ENCODE results near the gene JADE3. TPM values are rescaled to one million over a fixed set of nuclear protein-coding genes. Genes with fewer than 3 reads are reported as not detected.
A peak's percentile ranks its signal among the peaks of the same experiment; 100 is the strongest.

The JADE3 gene
- total RNA-seq, 1 experiment from 2014 or later = 20.2 TPM

DNA sequence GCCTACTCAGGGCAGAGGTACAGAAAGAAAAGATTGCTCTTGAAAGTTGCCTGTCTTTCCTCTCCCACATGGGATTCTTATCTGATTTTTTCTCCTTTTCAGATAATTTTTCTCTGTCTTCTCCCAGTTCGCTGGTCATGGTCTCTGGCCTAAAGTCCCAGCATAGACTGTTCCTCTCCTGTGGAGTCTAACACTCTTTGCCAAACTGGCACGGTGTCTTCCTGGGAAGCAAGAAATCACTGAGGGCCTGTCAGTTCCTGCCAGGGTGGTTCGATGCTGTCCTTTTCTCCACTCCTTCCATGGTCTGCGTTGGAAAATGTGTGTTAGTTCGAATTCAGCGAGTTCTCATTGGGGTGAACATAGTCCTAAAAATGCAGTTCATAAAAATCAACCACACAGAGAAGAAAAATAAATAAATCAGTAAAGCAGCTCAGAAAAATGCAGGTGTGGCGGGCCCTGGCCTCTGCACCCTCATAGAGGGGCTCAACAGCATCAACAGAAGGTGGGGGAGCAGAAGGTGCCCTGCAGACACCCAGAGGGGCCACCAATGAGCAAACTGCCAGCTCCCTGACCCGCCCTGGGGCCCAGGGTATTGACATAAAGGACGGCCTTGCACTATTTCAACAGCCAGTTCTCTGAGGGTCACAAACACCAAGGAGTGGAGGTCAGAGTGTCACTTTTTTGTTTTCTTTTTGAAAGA lies 168.1 kb downstream of the JADE3 start:
- no peak for DNase-seq
- Mint-ChIP-seq H3K4me3 (no peak overlapping the region), H3K4me1 (no peaks in the 10 kb centered on the region), H3K27me3 (ENCODE audit: low read depth) (no peaks in the 10 kb centered on the region; the same call in 1 of the 2 replicates), H3K9me3 (peaks cover 51 to 58% of the 10 kb centered on the region in 2 experiments), H3K27ac (0 out of 7 replicates have a peak overlapping the region, but pooled peaks of 1 of the 3 experiments have one; percentile 11), H3K36me3 (ENCODE audit: insufficient read depth in 1 of 3, low read depth in 3 of 3) (peaks cover 0 to 6% (median 0%) of the 10 kb centered on the region in 3 experiments; a peak in 1 of 7 replicates)
- H2AK5ac ChIP-seq (ENCODE audit: insufficient read length, low read length) = no peak overlapping the region
- no peak overlapping the region for H2BK12ac ChIP-seq (ENCODE audit: insufficient read length, low read depth, low read length)
- H2BK15ac ChIP-seq (ENCODE audit: low read depth, low read length) = no peak overlapping the region
- no peak overlapping the region for H2BK20ac ChIP-seq (ENCODE audit: low read depth, low read length, poor library complexity, severe bottlenecking)
- H3K9ac ChIP-seq (ENCODE audit: extremely low read depth, insufficient read length, low read length) = no peak overlapping the region
- H3K4ac ChIP-seq (ENCODE audit: low read depth, low read length) = no peak overlapping the region
- peaks cover 18% of the 10 kb centered on the region for H3K9me3 ChIP-seq (ENCODE audit: control insufficient read depth, low read depth, low read length)
- no peak overlapping the region for H4K8ac ChIP-seq (replicated peaks; ENCODE audit: insufficient read length, low read depth, low read length)
- H4K20me1 ChIP-seq (ENCODE audit: control insufficient read depth, insufficient read depth, insufficient read length) = no peaks in the 10 kb centered on the region
- no peak overlapping the region for H3K4me2 ChIP-seq (ENCODE audit: insufficient read depth, insufficient read length, low read length)
- H3T11ph ChIP-seq (ENCODE audit: low read length) = no peak overlapping the region
- no peaks in the 10 kb centered on the region for H3K27me3 ChIP-seq (ENCODE audit: insufficient read depth, low read length)
- H2BK120ac ChIP-seq (ENCODE audit: low read depth, low read length, poor library complexity, severe bottlenecking) = no peak overlapping the region
- no peak overlapping the region for H3K23ac ChIP-seq (ENCODE audit: insufficient read length, low read depth, low read length)
- no peak overlapping the region for H3K56ac ChIP-seq (ENCODE audit: insufficient read length, low read depth, low read length)
- H2AFZ ChIP-seq (ENCODE audit: low read length) = no peak overlapping the region
- TF ChIP-seq, protein P1, sequence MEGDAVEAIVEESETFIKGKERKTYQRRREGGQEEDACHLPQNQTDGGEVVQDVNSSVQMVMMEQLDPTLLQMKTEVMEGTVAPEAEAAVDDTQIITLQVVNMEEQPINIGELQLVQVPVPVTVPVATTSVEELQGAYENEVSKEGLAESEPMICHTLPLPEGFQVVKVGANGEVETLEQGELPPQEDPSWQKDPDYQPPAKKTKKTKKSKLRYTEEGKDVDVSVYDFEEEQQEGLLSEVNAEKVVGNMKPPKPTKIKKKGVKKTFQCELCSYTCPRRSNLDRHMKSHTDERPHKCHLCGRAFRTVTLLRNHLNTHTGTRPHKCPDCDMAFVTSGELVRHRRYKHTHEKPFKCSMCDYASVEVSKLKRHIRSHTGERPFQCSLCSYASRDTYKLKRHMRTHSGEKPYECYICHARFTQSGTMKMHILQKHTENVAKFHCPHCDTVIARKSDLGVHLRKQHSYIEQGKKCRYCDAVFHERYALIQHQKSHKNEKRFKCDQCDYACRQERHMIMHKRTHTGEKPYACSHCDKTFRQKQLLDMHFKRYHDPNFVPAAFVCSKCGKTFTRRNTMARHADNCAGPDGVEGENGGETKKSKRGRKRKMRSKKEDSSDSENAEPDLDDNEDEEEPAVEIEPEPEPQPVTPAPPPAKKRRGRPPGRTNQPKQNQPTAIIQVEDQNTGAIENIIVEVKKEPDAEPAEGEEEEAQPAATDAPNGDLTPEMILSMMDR (conservative IDR thresholded peaks at IDR 0.05) = no peak
- no CpG with 5 or more reads among the region's 9 CpGs for WGBS (ENCODE audit: extremely low coverage, insufficient read length, low lambda C conversion rate)
- H4K91ac ChIP-seq (ENCODE audit: insufficient read length, low read depth, low read length) = no peak overlapping the region
- no peaks in the 10 kb centered on the region for H3K4me1 ChIP-seq (ENCODE audit: insufficient read depth, low read length)
- H3K27ac ChIP-seq (ENCODE audit: insufficient read length, low read depth, low read length) = no peak overlapping the region
- no peak overlapping the region for H3K18ac ChIP-seq (ENCODE audit: insufficient read length, low read depth, low read length)
- H2BK5ac ChIP-seq (ENCODE audit: insufficient read length, low read length) = no peak overlapping the region
- H3K23me2 ChIP-seq (ENCODE audit: insufficient read length, low read depth, low read length, poor library complexity, severe bottlenecking) = no peaks in the 10 kb centered on the region
- no peaks in the 10 kb centered on the region for H3K79me2 ChIP-seq (ENCODE audit: insufficient read depth, low read length)
- H3K14ac ChIP-seq (ENCODE audit: insufficient read depth, low read length) = no peak overlapping the region
- H4K5ac ChIP-seq (ENCODE audit: insufficient read length, low read depth, low read length) = no peak overlapping the region
- H3K79me1 ChIP-seq (ENCODE audit: insufficient read depth, low read depth, low read length, poor library complexity, severe bottlenecking) = no peaks in the 10 kb centered on the region

Measured in H9 (cell line).